K562 (cell line): Measurements from ENCODE around the gene OGN. TPM values are rescaled to one million over a fixed set of nuclear protein-coding genes. Genes with fewer than 3 reads are reported as not detected.

Experiments used
- ATAC-seq: fragments of 200-7000 bp; cut with Tn5 transposase; 3 replicates; pipeline ENCODE4 v1.9.1; 2020; ENCODE audit warnings: moderate library complexity
- BruUV-seq: library from RNA; stranded (reverse); fragments of 400-500 nt; replicated peaks from 2 replicates; lab custom pipeline; 2021; lab: Mats Ljungman, UMichigan
- CTCF ChIA-PET: fragments of 300-600 bp; formaldehyde crosslinking; extraction: SDS; loops from one replicate; lab custom pipeline; 2021; ENCODE audit warnings: low intra/inter-chr PET ratio; lab: Yijun Ruan, JAX
- POLR2A ChIA-PET: fragments of 300-600, 350-650 bp; sonication (Branson Sonifier 250); formaldehyde crosslinking; extraction: SDS; loops from one replicate; lab custom pipeline; 2021; ENCODE audit warnings: antibody characterized with exemption, inconsistent platforms; lab: Yijun Ruan, JAX
- DNase-seq, 4 experiments: peaks; one replicate each; pipeline versions ENCODE4 v3.0.0 to v3.0.0-alpha.2; 2011 to 2018; ENCODE audit warnings: low spot score in 3 of 4, mixed read lengths in 3 of 4; ENCODE audit errors: extremely low read depth in 1 of 4
- FAIRE-seq: peaks from 2 replicates; lab custom pipeline; 2011; peaks lifted over from hg19 to GRCh38; lab: Jason Lieb, UNC
- H2AFZ ChIP-seq: 2 replicates; pipeline ENCODE4 v1.6.0; 2011; ENCODE audit warnings: low read depth, low read length, control low read depth, inconsistent platforms
- H3K27ac ChIP-seq: fragments of 200-600 bp; 3 replicates; pipeline ENCODE4 v1.8.0; 2011; ENCODE audit warnings: low read depth, mild to moderate bottlenecking, control low read depth, inconsistent platforms, low read length, moderate library complexity, mixed read lengths; ENCODE audit errors: extremely low read depth
- H3K27me3 ChIP-seq, 2 experiments: fragments of 300-600 bp in 1 of 2; 2 replicates in 1 of 2; 3 replicates in 1 of 2; pipeline versions ENCODE4 v1.6.0 to v1.8.0; 2011; ENCODE audit warnings: inconsistent platforms in 2 of 2, low read length in 2 of 2, mild to moderate bottlenecking in 1 of 2, mixed read lengths in 1 of 2, moderate library complexity in 1 of 2; ENCODE audit not compliant: control insufficient read depth in 2 of 2, insufficient read depth in 2 of 2
- H3K36me3 ChIP-seq: fragments of 300-600 bp; 3 replicates; pipeline ENCODE4 v1.8.0; 2011; ENCODE audit warnings: mild to moderate bottlenecking, low read length, inconsistent platforms; ENCODE audit not compliant: control insufficient read depth, insufficient read depth
- H3K4me1 ChIP-seq, 2 experiments: fragments of 200-600 bp in 1 of 2; replicated peaks in 1 of 2; 2 replicates in 1 of 2; 3 replicates in 1 of 2; pipeline versions ENCODE4 v1.5.1 to v1.8.0; 2011; ENCODE audit warnings: inconsistent platforms in 2 of 2, low read length in 2 of 2, mild to moderate bottlenecking in 1 of 2, mixed read lengths in 1 of 2, moderate library complexity in 1 of 2; ENCODE audit not compliant: control insufficient read depth in 2 of 2, insufficient read depth in 2 of 2
- H3K4me2 ChIP-seq: 2 replicates; pipeline ENCODE4 v1.6.1; 2011; ENCODE audit warnings: low read length, control low read depth, inconsistent platforms, mixed read lengths; ENCODE audit not compliant: insufficient read depth
- H3K4me3 ChIP-seq: fragments of 200-600 bp; sonication (generic), shearing (Covaris generic); 2 replicates; pipeline ENCODE4 v1.5.1; 2016; ENCODE audit warnings: control low read depth, inconsistent platforms
- H3K79me2 ChIP-seq: fragments of 200-600 bp; 3 replicates; pipeline ENCODE4 v1.8.0; 2011; ENCODE audit warnings: low read length, inconsistent platforms; ENCODE audit not compliant: control insufficient read depth, insufficient read depth
- H3K9ac ChIP-seq, 2 experiments: 2 replicates each; pipeline versions ENCODE4 v1.6.0 to v1.6.1; 2011; ENCODE audit warnings: low read depth in 2 of 2, low read length in 2 of 2, control low read depth in 1 of 2, inconsistent platforms in 1 of 2, mild to moderate bottlenecking in 1 of 2, mixed read lengths in 1 of 2; ENCODE audit not compliant: insufficient read depth in 1 of 2
- H3K9me1 ChIP-seq: one replicate; pipeline ENCODE4 v1.6.0; 2011; ENCODE audit warnings: inconsistent platforms, mild to moderate bottlenecking, low read length, moderate library complexity; ENCODE audit not compliant: control insufficient read depth, insufficient read depth
- H3K9me3 ChIP-seq: replicated peaks from 2 replicates; pipeline ENCODE4 v1.5.1; 2011; ENCODE audit warnings: low read depth, low read length, inconsistent platforms; ENCODE audit not compliant: control insufficient read depth, insufficient read depth
- H4K20me1 ChIP-seq: replicated peaks from 2 replicates; pipeline ENCODE4 v1.6.1; 2011; ENCODE audit warnings: low read length, inconsistent platforms, mixed read lengths; ENCODE audit not compliant: control insufficient read depth, insufficient read depth
- ARID2 ChIP-seq: fragments of 450-650 bp; IDR thresholded peaks from 2 replicates; pipeline ENCODE4 v1.6.1; 2017; ENCODE audit warnings: antibody characterized with exemption, mild to moderate bottlenecking
- CEBPB ChIP-seq: fragments of 450-650 bp; IDR thresholded peaks from 2 replicates; pipeline ENCODE4 v1.6.1; 2016; ENCODE audit warnings: missing genetic modification characterization, missing compliant biosample characterization
- CREM ChIP-seq: IDR thresholded peaks from 2 replicates; pipeline ENCODE4 v1.6.1; 2014; ENCODE audit warnings: antibody characterized with exemption, low read depth
- GABPB1 ChIP-seq: sonication (generic); formaldehyde crosslinking; IDR thresholded peaks from 2 replicates; pipeline ENCODE4 v1.8.0; 2022; ENCODE audit warnings: mild to moderate bottlenecking, missing genetic modification reagents
- JUNB ChIP-seq: fragments of 450-650 bp; formaldehyde crosslinking; conservative IDR thresholded peaks from 2 replicates; pipeline ENCODE4 v1.4.0; 2020; ENCODE audit warnings: mild to moderate bottlenecking
- KLF1 ChIP-seq: fragments of 450-650 bp; IDR thresholded peaks from 2 replicates; pipeline ENCODE4 v1.6.1; 2016; ENCODE audit warnings: missing genetic modification characterization, missing compliant biosample characterization
- KLF10 ChIP-seq: fragments of 250-450 bp; sonication (Bioruptor Pico); IDR thresholded peaks from 2 replicates; pipeline ENCODE4 v1.6.1; 2021; ENCODE audit warnings: matching md5 sums
- L3MBTL2 ChIP-seq: fragments of 450-650 bp; IDR thresholded peaks from 2 replicates; pipeline ENCODE4 v1.6.1; 2016; ENCODE audit warnings: mild to moderate bottlenecking, moderate library complexity
- NCOR1 ChIP-seq: fragments of 450-650 bp; IDR thresholded peaks from 2 replicates; pipeline ENCODE4 v1.6.1; 2016; ENCODE audit warnings: mild to moderate bottlenecking, moderate library complexity
- PHF21A ChIP-seq: fragments of 450-650 bp; IDR thresholded peaks from 2 replicates; pipeline ENCODE4 v1.6.1; 2017; ENCODE audit warnings: low read depth, borderline replicate concordance
- POLR2AphosphoS2 ChIP-seq: IDR thresholded peaks from 2 replicates; pipeline ENCODE4 v1.6.1; 2012; ENCODE audit warnings: low read length, improper control_type of control experiment
- PPARD ChIP-seq: fragments of 250-450 bp; sonication (Bioruptor Pico); IDR thresholded peaks from 2 replicates; pipeline ENCODE4 v1.8.0; 2022; ENCODE audit warnings: inconsistent platforms, mild to moderate bottlenecking, moderate library complexity
- TRIM28 ChIP-seq: fragments of 450-650 bp; IDR thresholded peaks from 2 replicates; pipeline ENCODE4 v1.6.1; 2017
- XRCC4 ChIP-seq: IDR thresholded peaks from one replicate; pipeline ENCODE4 v1.6.1; 2011; ENCODE audit not compliant: insufficient read depth, insufficient read length; ENCODE audit errors: extremely low read depth
- ZNF764 ChIP-seq: fragments of 250-450 bp; sonication (Bioruptor Pico); IDR thresholded peaks from 2 replicates; pipeline ENCODE4 v1.4.0; 2020; ENCODE audit warnings: low read depth, mild to moderate bottlenecking, moderate library complexity
- ZNF785 ChIP-seq: fragments of 250-450 bp; sonication (Bioruptor Pico); IDR thresholded peaks from 2 replicates; pipeline ENCODE4 v1.4.0; 2020; ENCODE audit warnings: mild to moderate bottlenecking
- WGBS: fragments of 100-300 bp; shearing (Covaris generic); methylation state at CpG from one replicate; pipeline ENCODE4 v1.1.6; 2016; ENCODE audit warnings: low coverage, mixed read lengths; ENCODE audit not compliant: insufficient coverage; ENCODE audit errors: missing lambda C conversion rate; 5-methylcytosine and 5-hydroxymethylcytosine counted together
- in situ Hi-C: fragments of 300-500 bp; cut with MboI; formaldehyde crosslinking; loops from 4 replicates; pipeline ENCODE4 v1.15.0; 2018; ENCODE audit warnings: inconsistent platforms, mixed read lengths
- intact Hi-C: fragments of 100-400 bp; cut with micrococcal nuclease; formaldehyde crosslinking; loops from 2 replicates; pipeline ENCODE4 v1.14.2; 2022
- polyA plus RNA-seq, 8 experiments: library from polyadenylated mRNA; depleted of rRNA in 4 of 8; stranded (reverse) in 5 of 8; unstranded in 3 of 8; fragments of >200 nt; fragmentation: Nextera tagmentation in 2 of 8; fragmentation: Illumina TruSeq in 1 of 8; extraction: Ambion mirVana in 2 of 8; extraction: Trizol in 1 of 8; gene quantifications; 2 replicates each; pipeline versions ENCODE4 v1.2.1 to v1.2.3, GENCODE V29; 2011 to 2014; ENCODE audit warnings: inconsistent platforms in 1 of 8, missing spikeins in 1 of 8
- total RNA-seq, 7 experiments: library from RNA; depleted of rRNA in 6 of 7; stranded (reverse); fragments of >200 nt in 6 of 7; fragmentation: Illumina TruSeq in 2 of 7; extraction: Trizol in 2 of 7; gene quantifications; 2 replicates each; pipeline versions ENCODE4 v1.2.1 to v1.2.3, GENCODE V29; 2011 to 2021; ENCODE audit warnings: low replicate concordance in 1 of 7
- TF ChIP-seq, protein P1 (sequence below): fragments of 450-650 bp; IDR thresholded peaks from 2 replicates; pipeline ENCODE4 v1.6.1; 2016; ENCODE audit warnings: borderline replicate concordance
- TF ChIP-seq, protein P2 (sequence below): fragments of 450-650 bp; formaldehyde crosslinking; IDR thresholded peaks from 2 replicates; pipeline ENCODE4 v1.4.0; 2020; ENCODE audit warnings: mild to moderate bottlenecking, mixed read lengths
- TF ChIP-seq, protein P3 (sequence below), 2 experiments: IDR thresholded peaks in 1 of 2; conservative IDR thresholded peaks in 1 of 2; 2 replicates each; pipeline ENCODE4 v1.6.1; 2016; ENCODE audit warnings: low read depth in 2 of 2, mild to moderate bottlenecking in 1 of 2, missing compliant biosample characterization in 1 of 2, missing genetic modification characterization in 1 of 2, moderate library complexity in 1 of 2

The OGN gene
- total and polyA plus RNA-seq, 9 of the 15 experiments (the other 6 are each of a cell fraction or from before 2014, with no cell fraction given) = 0.07 to 0.17 TPM; not detected in 7

DNA sequence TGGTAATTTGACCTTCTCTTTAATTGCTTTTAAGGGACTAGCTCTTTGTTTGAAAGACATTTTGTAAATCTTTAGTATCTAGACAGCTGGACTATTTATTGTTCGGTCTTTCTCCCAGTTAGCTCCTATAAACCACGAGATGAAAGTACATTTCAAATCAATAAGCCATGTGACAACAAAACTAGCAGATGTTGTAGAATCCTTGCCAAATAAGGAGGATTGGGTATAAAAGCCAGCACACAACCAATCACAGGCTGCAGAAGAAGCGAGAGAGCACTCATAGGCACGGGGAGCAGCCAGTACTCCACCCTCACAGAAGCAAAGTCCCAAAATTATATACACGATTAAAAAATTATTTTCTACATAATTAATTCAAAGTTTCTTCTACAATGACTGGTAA is 28.0 kb upstream of the OGN start:
- ChIA-PET CTCF (no interaction called here), POLR2A (no interaction called here)
- Histone ChIP-seq H3K9ac (no peak overlapping the region), H3K36me3 (no peaks in the 10 kb centered on the region), H3K4me2 (no peak overlapping the region), H3K4me1 (no peaks in the 10 kb centered on the region), H3K27ac (no peak overlapping the region), H3K9me3 (no peaks in the 10 kb centered on the region), H4K20me1 (no peaks in the 10 kb centered on the region), H3K4me3 (no peak overlapping the region), H3K79me2 (no peaks in the 10 kb centered on the region), H3K27me3 (no peaks in the 10 kb centered on the region), H2AFZ (no peak overlapping the region), H3K9me1 (no peaks in the 10 kb centered on the region)
- 74% methylated on average over 5 of the region's 5 CpGs for WGBS
- TF ChIP-seq KLF10 (CRISPR knock-in tag) (no peak), ZNF785 (CRISPR knock-in tag) (no peak), CEBPB (tag) (no peak), XRCC4 (no peak), CREM (no peak), GABPB1 (CRISPR knock-in tag) (no peak), ARID2 (no peak), ZNF764 (no peak), PPARD (CRISPR knock-in tag) (no peak), L3MBTL2 (no peak), JUNB (CRISPR knock-in tag) (no peak), PHF21A (no peak), NCOR1 (no peak), POLR2AphosphoS2 (no peak), TRIM28 (no peak), KLF1 (tag) (no peak)
- TF ChIP-seq, protein P1, sequence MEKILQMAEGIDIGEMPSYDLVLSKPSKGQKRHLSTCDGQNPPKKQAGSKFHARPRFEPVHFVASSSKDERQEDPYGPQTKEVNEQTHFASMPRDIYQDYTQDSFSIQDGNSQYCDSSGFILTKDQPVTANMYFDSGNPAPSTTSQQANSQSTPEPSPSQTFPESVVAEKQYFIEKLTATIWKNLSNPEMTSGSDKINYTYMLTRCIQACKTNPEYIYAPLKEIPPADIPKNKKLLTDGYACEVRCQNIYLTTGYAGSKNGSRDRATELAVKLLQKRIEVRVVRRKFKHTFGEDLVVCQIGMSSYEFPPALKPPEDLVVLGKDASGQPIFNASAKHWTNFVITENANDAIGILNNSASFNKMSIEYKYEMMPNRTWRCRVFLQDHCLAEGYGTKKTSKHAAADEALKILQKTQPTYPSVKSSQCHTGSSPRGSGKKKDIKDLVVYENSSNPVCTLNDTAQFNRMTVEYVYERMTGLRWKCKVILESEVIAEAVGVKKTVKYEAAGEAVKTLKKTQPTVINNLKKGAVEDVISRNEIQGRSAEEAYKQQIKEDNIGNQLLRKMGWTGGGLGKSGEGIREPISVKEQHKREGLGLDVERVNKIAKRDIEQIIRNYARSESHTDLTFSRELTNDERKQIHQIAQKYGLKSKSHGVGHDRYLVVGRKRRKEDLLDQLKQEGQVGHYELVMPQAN = no peak
- TF ChIP-seq, protein P2, sequence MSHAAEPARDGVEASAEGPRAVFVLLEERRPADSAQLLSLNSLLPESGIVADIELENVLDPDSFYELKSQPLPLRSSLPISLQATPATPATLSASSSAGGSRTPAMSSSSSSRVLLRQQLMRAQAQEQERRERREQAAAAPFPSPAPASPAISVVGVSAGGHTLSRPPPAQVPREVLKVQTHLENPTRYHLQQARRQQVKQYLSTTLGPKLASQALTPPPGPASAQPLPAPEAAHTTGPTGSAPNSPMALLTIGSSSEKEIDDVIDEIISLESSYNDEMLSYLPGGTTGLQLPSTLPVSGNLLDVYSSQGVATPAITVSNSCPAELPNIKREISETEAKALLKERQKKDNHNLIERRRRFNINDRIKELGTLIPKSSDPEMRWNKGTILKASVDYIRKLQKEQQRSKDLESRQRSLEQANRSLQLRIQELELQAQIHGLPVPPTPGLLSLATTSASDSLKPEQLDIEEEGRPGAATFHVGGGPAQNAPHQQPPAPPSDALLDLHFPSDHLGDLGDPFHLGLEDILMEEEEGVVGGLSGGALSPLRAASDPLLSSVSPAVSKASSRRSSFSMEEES (CRISPR knock-in tag) = no peak
- TF ChIP-seq, protein P3, sequence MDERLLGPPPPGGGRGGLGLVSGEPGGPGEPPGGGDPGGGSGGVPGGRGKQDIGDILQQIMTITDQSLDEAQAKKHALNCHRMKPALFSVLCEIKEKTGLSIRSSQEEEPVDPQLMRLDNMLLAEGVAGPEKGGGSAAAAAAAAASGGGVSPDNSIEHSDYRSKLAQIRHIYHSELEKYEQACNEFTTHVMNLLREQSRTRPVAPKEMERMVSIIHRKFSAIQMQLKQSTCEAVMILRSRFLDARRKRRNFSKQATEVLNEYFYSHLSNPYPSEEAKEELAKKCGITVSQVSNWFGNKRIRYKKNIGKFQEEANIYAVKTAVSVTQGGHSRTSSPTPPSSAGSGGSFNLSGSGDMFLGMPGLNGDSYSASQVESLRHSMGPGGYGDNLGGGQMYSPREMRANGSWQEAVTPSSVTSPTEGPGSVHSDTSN (CRISPR knock-in tag; IDR thresholded peaks at IDR 0.05; ENCODE audit: low read depth) = no peak
- TF ChIP-seq, protein P3 (tag; conservative IDR thresholded peaks at IDR 0.05; ENCODE audit: low read depth) = no peak
- no peak for FAIRE-seq
- BruUV-seq = no TSS peak
- intact Hi-C loops (loop anchor here (10.0 kb wide), 1 partner anchor 78 kb away; no protein-coding TSS in a partner anchor), in situ Hi-C loops (loop anchor here (10.0 kb wide), 1 partner anchor 298 kb away; no protein-coding TSS in a partner anchor)
- no peak for ATAC-seq
- no peak for DNase-seq
